Measurements from ENCODE around the gene KLF3. TPM values are rescaled to one million over a fixed set of nuclear protein-coding genes. Genes with fewer than 3 reads are reported as not detected.

KLF3 gene
- total RNA-seq, 1 experiment from 2014 or later: 51.2 TPM

DNA sequence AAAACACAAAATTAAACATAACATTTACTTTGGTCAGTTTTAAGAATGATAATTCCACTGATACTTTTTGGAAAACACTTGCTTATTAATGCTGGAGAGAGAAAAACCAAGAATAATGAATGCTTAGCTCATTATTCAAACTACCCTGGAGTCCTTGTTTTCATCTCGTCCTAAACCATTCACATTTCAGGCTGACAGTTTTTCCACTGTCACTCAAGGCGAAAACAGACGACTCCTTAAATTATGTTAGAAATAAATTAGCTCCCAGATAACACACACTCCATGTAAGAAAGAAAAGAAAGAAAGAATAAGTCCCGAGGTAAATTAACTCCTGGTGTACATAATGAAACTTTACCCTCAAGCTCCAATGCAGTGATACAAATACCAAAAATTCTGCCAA, 85.3 kb downstream of the KLF3 start:
- DNase-seq (ENCODE audit: unreplicated experiment): no peak
- TF ChIP-seq, protein P1, sequence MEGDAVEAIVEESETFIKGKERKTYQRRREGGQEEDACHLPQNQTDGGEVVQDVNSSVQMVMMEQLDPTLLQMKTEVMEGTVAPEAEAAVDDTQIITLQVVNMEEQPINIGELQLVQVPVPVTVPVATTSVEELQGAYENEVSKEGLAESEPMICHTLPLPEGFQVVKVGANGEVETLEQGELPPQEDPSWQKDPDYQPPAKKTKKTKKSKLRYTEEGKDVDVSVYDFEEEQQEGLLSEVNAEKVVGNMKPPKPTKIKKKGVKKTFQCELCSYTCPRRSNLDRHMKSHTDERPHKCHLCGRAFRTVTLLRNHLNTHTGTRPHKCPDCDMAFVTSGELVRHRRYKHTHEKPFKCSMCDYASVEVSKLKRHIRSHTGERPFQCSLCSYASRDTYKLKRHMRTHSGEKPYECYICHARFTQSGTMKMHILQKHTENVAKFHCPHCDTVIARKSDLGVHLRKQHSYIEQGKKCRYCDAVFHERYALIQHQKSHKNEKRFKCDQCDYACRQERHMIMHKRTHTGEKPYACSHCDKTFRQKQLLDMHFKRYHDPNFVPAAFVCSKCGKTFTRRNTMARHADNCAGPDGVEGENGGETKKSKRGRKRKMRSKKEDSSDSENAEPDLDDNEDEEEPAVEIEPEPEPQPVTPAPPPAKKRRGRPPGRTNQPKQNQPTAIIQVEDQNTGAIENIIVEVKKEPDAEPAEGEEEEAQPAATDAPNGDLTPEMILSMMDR (IDR thresholded peaks at IDR 0.05; ENCODE audit: unreplicated experiment): no peak
- CTCF ChIA-PET: interaction anchor here (0.5 to 1.1 kb wide), 3 partner anchors 112 to 581 kb away, joined by 3 to 4 read pairs (median 3); no protein-coding TSS in a partner anchor
- BruUV-seq (replicated peaks): no TSS peak
- no peak overlapping the region for H3K27ac Mint-ChIP-seq (ENCODE audit: low read depth, unreplicated experiment)
- no peak overlapping the region for H3K4me3 Mint-ChIP-seq (ENCODE audit: unreplicated experiment)
- POLR2A ChIA-PET: interaction anchor here (0.6 kb wide), 1 partner anchor 74 kb away, joined by 3 read pairs; no protein-coding TSS in a partner anchor
- no peaks in the 10 kb centered on the region for H3K27me3 Mint-ChIP-seq (ENCODE audit: insufficient read depth, unreplicated experiment)
- peaks cover 7% of the 10 kb centered on the region for H3K9me3 Mint-ChIP-seq (ENCODE audit: unreplicated experiment)
- intact Hi-C loops (cut with micrococcal nuclease): no loop called here
- no peaks in the 10 kb centered on the region for H3K36me3 Mint-ChIP-seq (ENCODE audit: insufficient read depth, unreplicated experiment)
- no peaks in the 10 kb centered on the region for H3K4me1 Mint-ChIP-seq (ENCODE audit: insufficient read depth, unreplicated experiment)

Other genes starting within 250 kb of the KLF3 start
- not detected in 2 replicates for gene TLR10, start 118.8 kb downstream of the KLF3 start, total RNA-seq (2022)
- 1.9 and 2.2 TPM in 2 replicates for gene TLR1, start 140.6 kb downstream of the KLF3 start, total RNA-seq (2022)
- gene TLR6, start 192.6 kb downstream of the KLF3 start, total RNA-seq (2022): 7.7 and 11.4 TPM in 2 replicates
- gene FAM114A1, start 203.6 kb downstream of the KLF3 start, total RNA-seq (2022): 22.7 and 38.9 TPM in 2 replicates

All from MCF 10A (cell line).